ENCODE results near the gene CDR2L.

GRCh38 chr17:75041656-75042280 is 54.3 kb downstream of the CDR2L start:
- TF ChIP-seq EZH2phosphoT487 (IDR thresholded peaks at IDR 0.05; ENCODE audit: low read length) (no peak), CTCF (IDR thresholded peaks at IDR 0.05; ENCODE audit: low read length) (no peak), EZH2 (optimal IDR thresholded peaks at IDR 0.05; ENCODE audit: low read depth, low read length) (no peak)
